Thoracic aorta (tissue), 2 donors: Measurements from ENCODE around the gene SLC9A4. TPM values are rescaled to one million over a fixed set of nuclear protein-coding genes. Genes with fewer than 3 reads are reported as not detected.

ENCODE experiments used
- ATAC-seq: fragments of 150-250 bp; one replicate; pipeline ENCODE4 v1.8.0; 2017; ENCODE audit warnings: low read depth; ENCODE audit not compliant: insufficient number of reproducible peaks, low FRiP score
- DNase-seq: peaks from one replicate; pipeline ENCODE4 v3.0.0-alpha.2; 2020; ENCODE audit warnings: low spot score
- H3K27ac ChIP-seq, 2 donors: fragments of 200-600 bp; sonication (generic); 1 replicate in 1 of 2; 2 replicates in 1 of 2; pipeline ENCODE4 v1.5.1; 2016; ENCODE audit warnings: mild to moderate bottlenecking in 2 of 2, moderate library complexity in 2 of 2
- H3K27me3 ChIP-seq: fragments of 200-600 bp; sonication (generic); replicated peaks from 2 replicates; pipeline ENCODE4 v1.6.0; 2016; ENCODE audit warnings: mild to moderate bottlenecking; ENCODE audit not compliant: insufficient read depth
- H3K36me3 ChIP-seq: fragments of 200-600 bp; sonication (generic); one replicate; pipeline ENCODE4 v1.5.1; 2016
- H3K4me1 ChIP-seq, 2 donors: fragments of 200-600 bp; sonication (generic); 1 replicate in 1 of 2; 2 replicates in 1 of 2; pipeline versions ENCODE4 v1.5.1 to v1.6.0; 2016; ENCODE audit warnings: low read depth in 2 of 2, mild to moderate bottlenecking in 1 of 2; ENCODE audit not compliant: control insufficient read depth in 1 of 2
- H3K4me3 ChIP-seq: fragments of 200-600 bp; sonication (generic); 2 replicates; pipeline ENCODE4 v1.5.1; 2016; ENCODE audit warnings: mild to moderate bottlenecking
- H3K9me3 ChIP-seq: fragments of 200-600 bp; sonication (generic); 2 replicates; pipeline ENCODE4 v1.5.1; 2016
- total RNA-seq, 2 donors: library from RNA; depleted of rRNA; stranded (reverse); fragments of >200 nt; gene quantifications; one replicate each; pipeline versions ENCODE4 v1.1.0 to v1.2.3, GENCODE V29; 2016
- TF ChIP-seq, protein P1 (sequence below): fragments of 200-600 bp; sonication (generic); IDR thresholded peaks from one replicate; pipeline ENCODE4 v1.5.1; 2019; ENCODE audit warnings: antibody characterized with exemption

SLC9A4 gene
- total RNA-seq, 2 donors from 2014 or later: 1.4 TPM; not detected in 1

GRCh38 chr2:102581911-102582310 is 108.9 kb downstream of the SLC9A4 start:
- Histone ChIP-seq H3K9me3 (no peaks in the 10 kb centered on the region), H3K4me3 (no peak overlapping the region), H3K4me1 (peaks cover 8 to 13% of the 10 kb centered on the region in 2 donors), H3K27ac (no peak overlapping the region), H3K27me3 (no peaks in the 10 kb centered on the region), H3K36me3 (no peaks in the 10 kb centered on the region)
- TF ChIP-seq, protein P1, sequence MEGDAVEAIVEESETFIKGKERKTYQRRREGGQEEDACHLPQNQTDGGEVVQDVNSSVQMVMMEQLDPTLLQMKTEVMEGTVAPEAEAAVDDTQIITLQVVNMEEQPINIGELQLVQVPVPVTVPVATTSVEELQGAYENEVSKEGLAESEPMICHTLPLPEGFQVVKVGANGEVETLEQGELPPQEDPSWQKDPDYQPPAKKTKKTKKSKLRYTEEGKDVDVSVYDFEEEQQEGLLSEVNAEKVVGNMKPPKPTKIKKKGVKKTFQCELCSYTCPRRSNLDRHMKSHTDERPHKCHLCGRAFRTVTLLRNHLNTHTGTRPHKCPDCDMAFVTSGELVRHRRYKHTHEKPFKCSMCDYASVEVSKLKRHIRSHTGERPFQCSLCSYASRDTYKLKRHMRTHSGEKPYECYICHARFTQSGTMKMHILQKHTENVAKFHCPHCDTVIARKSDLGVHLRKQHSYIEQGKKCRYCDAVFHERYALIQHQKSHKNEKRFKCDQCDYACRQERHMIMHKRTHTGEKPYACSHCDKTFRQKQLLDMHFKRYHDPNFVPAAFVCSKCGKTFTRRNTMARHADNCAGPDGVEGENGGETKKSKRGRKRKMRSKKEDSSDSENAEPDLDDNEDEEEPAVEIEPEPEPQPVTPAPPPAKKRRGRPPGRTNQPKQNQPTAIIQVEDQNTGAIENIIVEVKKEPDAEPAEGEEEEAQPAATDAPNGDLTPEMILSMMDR: no peak
- no peak for ATAC-seq
- no peak for DNase-seq

- Histone ChIP-seq H3K36me3 (no peaks in the 10 kb centered on the region), H3K4me3 (no peak overlapping the region)
- ATAC-seq: no peak
Measured at GRCh38 chr2:102582845-102583244, 109.8 kb downstream of the SLC9A4 start.

More at GRCh38 chr2:102582845-102583244, 109.8 kb downstream of the SLC9A4 start:
- Histone ChIP-seq H3K27ac (no peak overlapping the region), H3K4me1 (peaks cover 8 to 20% of the 10 kb centered on the region in 2 donors), H3K27me3 (no peaks in the 10 kb centered on the region), H3K9me3 (no peaks in the 10 kb centered on the region)
- no peak for DNase-seq
- TF ChIP-seq, protein P1: no peak

Other genes starting within 250 kb of the SLC9A4 start
- gene IL1RL1, start 161.7 kb upstream of the SLC9A4 start, total RNA-seq: 10 to 100 TPM; 22.2 to 32.8 TPM
- gene IL18R1, start 117.4 kb upstream of the SLC9A4 start, total RNA-seq: 10 to 100 TPM in 1 of 2 donors, 1 to 10 TPM in 1; 9.3 to 22.2 TPM
- gene IL18RAP, start 50.1 kb upstream of the SLC9A4 start, total RNA-seq: 10 to 100 TPM in 1 of 2 donors, 1 to 10 TPM in 1; 1.4 to 32.1 TPM
- under 1 TPM in 1 of 2 donors, not detected in 1; 0.71 TPM for gene SLC9A2, start 146.3 kb downstream of the SLC9A4 start, total RNA-seq